ENCODE measurements around the gene FBH1. TPM values are rescaled to one million over a fixed set of nuclear protein-coding genes. Genes with fewer than 3 reads are reported as not detected.
A peak's percentile ranks its signal among the peaks of the same experiment; 100 is the strongest.

Gene FBH1
- total and polyA plus RNA-seq, 2 experiments from 2014 or later: 62.5 to 90.8 TPM

DNA sequence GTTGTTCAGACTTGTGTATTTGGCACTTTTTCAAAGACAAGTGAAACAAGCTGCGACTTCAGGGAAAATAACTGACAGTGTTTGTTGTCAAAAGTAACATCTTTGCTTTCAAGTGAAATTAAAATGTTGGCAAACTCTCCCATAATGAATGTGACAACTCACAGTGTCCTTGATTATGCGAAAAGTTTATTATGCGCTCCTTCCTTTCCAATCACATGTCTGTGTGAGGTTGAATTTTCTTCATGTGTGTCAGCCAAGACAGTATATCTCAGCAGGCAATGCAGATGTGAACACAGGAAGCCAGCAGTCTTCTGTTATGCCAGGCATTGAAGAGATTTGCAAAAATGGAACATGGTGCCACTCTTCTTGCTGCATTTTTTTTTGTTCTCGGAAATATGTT is 28.7 kb downstream of the FBH1 start:
- H3K36me3 ChIP-seq (ENCODE audit: insufficient read depth): peaks cover 60% of the 10 kb centered on the region
- H3K9me3 Mint-ChIP-seq: no peaks in the 10 kb centered on the region
- H3K79me2 ChIP-seq (replicated peaks; ENCODE audit: insufficient read depth): no peaks in the 10 kb centered on the region
- H3K9me2 ChIP-seq (ENCODE audit: insufficient read depth): no peaks in the 10 kb centered on the region
- no peaks in the 10 kb centered on the region for H3F3A ChIP-seq (replicated peaks; ENCODE audit: low read depth)
- H4K20me1 ChIP-seq (replicated peaks; ENCODE audit: insufficient read depth): peaks cover 8% of the 10 kb centered on the region; the same call in 1 of the 2 replicates
- peak overlapping the region; percentile 14; the same call in 1 of the 2 replicates for H3K27ac ChIP-seq (ENCODE audit: low read depth)
- DNase-seq (ENCODE audit: low spot score) (no peak), ATAC-seq (no peak)
- peaks cover 4% of the 10 kb centered on the region for H3K27me3 Mint-ChIP-seq (ENCODE audit: insufficient read depth, low read depth, poor library complexity)
- no peaks in the 10 kb centered on the region for H3K4me1 ChIP-seq (ENCODE audit: insufficient read depth)
- peaks cover 86% of the 10 kb centered on the region for H3K36me3 Mint-ChIP-seq (ENCODE audit: low read depth)
- H3K4me1 Mint-ChIP-seq: no peaks in the 10 kb centered on the region
- H2AFZ ChIP-seq: no peak overlapping the region
- no peaks in the 10 kb centered on the region for H3K27me3 ChIP-seq (ENCODE audit: insufficient read depth)
- TF ChIP-seq JUNB (IDR thresholded peaks at IDR 0.05; ENCODE audit: unreplicated experiment) (no peak), POLR2AphosphoS5 (IDR thresholded peaks at IDR 0.05; ENCODE audit: low read depth) (no peak), ZNF331 (CRISPR knock-in tag; IDR thresholded peaks at IDR 0.05; ENCODE audit: low read depth) (no peak), STAT1 (IDR thresholded peaks at IDR 0.05; ENCODE audit: unreplicated experiment) (no peak), ZNF114 (CRISPR knock-in tag; IDR thresholded peaks at IDR 0.05) (no peak), CREB1 (CRISPR knock-in tag; IDR thresholded peaks at IDR 0.05; ENCODE audit: low read depth) (no peak), EZH2 (IDR thresholded peaks at IDR 0.05; ENCODE audit: low read depth, unreplicated experiment) (no peak), NANOG (IDR thresholded peaks at IDR 0.05; ENCODE audit: borderline replicate concordance) (no peak), EZH2phosphoT487 (IDR thresholded peaks at IDR 0.05; ENCODE audit: unreplicated experiment) (no peak)
- TF ChIP-seq, protein P1, sequence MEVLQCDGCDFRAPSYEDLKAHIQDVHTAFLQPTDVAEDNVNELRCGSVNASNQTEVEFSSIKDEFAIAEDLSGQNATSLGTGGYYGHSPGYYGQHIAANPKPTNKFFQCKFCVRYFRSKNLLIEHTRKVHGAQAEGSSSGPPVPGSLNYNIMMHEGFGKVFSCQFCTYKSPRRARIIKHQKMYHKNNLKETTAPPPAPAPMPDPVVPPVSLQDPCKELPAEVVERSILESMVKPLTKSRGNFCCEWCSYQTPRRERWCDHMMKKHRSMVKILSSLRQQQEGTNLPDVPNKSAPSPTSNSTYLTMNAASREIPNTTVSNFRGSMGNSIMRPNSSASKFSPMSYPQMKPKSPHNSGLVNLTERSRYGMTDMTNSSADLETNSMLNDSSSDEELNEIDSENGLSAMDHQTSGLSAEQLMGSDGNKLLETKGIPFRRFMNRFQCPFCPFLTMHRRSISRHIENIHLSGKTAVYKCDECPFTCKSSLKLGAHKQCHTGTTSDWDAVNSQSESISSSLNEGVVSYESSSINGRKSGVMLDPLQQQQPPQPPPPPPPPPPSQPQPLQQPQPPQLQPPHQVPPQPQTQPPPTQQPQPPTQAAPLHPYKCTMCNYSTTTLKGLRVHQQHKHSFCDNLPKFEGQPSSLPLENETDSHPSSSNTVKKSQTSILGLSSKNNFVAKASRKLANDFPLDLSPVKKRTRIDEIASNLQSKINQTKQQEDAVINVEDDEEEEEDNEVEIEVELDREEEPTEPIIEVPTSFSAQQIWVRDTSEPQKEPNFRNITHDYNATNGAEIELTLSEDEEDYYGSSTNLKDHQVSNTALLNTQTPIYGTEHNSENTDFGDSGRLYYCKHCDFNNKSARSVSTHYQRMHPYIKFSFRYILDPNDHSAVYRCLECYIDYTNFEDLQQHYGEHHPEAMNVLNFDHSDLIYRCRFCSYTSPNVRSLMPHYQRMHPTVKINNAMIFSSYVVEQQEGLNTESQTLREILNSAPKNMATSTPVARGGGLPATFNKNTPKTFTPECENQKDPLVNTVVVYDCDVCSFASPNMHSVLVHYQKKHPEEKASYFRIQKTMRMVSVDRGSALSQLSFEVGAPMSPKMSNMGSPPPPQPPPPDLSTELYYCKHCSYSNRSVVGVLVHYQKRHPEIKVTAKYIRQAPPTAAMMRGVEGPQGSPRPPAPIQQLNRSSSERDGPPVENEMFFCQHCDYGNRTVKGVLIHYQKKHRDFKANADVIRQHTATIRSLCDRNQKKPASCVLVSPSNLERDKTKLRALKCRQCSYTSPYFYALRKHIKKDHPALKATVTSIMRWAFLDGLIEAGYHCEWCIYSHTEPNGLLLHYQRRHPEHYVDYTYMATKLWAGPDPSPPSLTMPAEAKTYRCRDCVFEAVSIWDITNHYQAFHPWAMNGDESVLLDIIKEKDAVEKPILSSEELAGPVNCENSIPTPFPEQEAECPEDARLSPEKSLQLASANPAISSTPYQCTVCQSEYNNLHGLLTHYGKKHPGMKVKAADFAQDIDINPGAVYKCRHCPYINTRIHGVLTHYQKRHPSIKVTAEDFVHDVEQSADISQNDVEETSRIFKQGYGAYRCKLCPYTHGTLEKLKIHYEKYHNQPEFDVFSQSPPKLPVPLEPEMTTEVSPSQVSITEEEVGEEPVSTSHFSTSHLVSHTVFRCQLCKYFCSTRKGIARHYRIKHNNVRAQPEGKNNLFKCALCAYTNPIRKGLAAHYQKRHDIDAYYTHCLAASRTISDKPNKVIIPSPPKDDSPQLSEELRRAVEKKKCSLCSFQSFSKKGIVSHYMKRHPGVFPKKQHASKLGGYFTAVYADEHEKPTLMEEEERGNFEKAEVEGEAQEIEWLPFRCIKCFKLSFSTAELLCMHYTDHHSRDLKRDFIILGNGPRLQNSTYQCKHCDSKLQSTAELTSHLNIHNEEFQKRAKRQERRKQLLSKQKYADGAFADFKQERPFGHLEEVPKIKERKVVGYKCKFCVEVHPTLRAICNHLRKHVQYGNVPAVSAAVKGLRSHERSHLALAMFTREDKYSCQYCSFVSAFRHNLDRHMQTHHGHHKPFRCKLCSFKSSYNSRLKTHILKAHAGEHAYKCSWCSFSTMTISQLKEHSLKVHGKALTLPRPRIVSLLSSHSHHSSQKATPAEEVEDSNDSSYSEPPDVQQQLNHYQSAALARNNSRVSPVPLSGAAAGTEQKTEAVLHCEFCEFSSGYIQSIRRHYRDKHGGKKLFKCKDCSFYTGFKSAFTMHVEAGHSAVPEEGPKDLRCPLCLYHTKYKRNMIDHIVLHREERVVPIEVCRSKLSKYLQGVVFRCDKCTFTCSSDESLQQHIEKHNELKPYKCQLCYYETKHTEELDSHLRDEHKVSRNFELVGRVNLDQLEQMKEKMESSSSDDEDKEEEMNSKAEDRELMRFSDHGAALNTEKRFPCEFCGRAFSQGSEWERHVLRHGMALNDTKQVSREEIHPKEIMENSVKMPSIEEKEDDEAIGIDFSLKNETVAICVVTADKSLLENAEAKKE (CRISPR knock-in tag; IDR thresholded peaks at IDR 0.05): no peak
- TF ChIP-seq, protein P2, sequence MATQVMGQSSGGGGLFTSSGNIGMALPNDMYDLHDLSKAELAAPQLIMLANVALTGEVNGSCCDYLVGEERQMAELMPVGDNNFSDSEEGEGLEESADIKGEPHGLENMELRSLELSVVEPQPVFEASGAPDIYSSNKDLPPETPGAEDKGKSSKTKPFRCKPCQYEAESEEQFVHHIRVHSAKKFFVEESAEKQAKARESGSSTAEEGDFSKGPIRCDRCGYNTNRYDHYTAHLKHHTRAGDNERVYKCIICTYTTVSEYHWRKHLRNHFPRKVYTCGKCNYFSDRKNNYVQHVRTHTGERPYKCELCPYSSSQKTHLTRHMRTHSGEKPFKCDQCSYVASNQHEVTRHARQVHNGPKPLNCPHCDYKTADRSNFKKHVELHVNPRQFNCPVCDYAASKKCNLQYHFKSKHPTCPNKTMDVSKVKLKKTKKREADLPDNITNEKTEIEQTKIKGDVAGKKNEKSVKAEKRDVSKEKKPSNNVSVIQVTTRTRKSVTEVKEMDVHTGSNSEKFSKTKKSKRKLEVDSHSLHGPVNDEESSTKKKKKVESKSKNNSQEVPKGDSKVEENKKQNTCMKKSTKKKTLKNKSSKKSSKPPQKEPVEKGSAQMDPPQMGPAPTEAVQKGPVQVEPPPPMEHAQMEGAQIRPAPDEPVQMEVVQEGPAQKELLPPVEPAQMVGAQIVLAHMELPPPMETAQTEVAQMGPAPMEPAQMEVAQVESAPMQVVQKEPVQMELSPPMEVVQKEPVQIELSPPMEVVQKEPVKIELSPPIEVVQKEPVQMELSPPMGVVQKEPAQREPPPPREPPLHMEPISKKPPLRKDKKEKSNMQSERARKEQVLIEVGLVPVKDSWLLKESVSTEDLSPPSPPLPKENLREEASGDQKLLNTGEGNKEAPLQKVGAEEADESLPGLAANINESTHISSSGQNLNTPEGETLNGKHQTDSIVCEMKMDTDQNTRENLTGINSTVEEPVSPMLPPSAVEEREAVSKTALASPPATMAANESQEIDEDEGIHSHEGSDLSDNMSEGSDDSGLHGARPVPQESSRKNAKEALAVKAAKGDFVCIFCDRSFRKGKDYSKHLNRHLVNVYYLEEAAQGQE (IDR thresholded peaks at IDR 0.05; ENCODE audit: unreplicated experiment): no peak
- TF ChIP-seq, protein P3, sequence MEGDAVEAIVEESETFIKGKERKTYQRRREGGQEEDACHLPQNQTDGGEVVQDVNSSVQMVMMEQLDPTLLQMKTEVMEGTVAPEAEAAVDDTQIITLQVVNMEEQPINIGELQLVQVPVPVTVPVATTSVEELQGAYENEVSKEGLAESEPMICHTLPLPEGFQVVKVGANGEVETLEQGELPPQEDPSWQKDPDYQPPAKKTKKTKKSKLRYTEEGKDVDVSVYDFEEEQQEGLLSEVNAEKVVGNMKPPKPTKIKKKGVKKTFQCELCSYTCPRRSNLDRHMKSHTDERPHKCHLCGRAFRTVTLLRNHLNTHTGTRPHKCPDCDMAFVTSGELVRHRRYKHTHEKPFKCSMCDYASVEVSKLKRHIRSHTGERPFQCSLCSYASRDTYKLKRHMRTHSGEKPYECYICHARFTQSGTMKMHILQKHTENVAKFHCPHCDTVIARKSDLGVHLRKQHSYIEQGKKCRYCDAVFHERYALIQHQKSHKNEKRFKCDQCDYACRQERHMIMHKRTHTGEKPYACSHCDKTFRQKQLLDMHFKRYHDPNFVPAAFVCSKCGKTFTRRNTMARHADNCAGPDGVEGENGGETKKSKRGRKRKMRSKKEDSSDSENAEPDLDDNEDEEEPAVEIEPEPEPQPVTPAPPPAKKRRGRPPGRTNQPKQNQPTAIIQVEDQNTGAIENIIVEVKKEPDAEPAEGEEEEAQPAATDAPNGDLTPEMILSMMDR (conservative IDR thresholded peaks at IDR 0.05; ENCODE audit: low read depth in 2 of 2): no peak
- TF ChIP-seq, protein P4, sequence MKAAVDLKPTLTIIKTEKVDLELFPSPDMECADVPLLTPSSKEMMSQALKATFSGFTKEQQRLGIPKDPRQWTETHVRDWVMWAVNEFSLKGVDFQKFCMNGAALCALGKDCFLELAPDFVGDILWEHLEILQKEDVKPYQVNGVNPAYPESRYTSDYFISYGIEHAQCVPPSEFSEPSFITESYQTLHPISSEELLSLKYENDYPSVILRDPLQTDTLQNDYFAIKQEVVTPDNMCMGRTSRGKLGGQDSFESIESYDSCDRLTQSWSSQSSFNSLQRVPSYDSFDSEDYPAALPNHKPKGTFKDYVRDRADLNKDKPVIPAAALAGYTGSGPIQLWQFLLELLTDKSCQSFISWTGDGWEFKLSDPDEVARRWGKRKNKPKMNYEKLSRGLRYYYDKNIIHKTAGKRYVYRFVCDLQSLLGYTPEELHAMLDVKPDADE (IDR thresholded peaks at IDR 0.05): no peak
- H3K27ac Mint-ChIP-seq: no peak overlapping the region
- H3K4me3 Mint-ChIP-seq: no peak overlapping the region
- H3K4me3 ChIP-seq: no peak overlapping the region
- H3K4me2 ChIP-seq: no peak overlapping the region
